ENCODE data around the gene PODNL1. TPM values are rescaled to one million over a fixed set of nuclear protein-coding genes. Genes with fewer than 3 reads are reported as not detected.
"Not testable (repeated sequence)": the region's sequence is repeated elsewhere in the genome, so short reads cannot be mapped to it uniquely, and the experiment has no call there.

Gene PODNL1
- total RNA-seq, 1 donor from 2014 or later: 8.7 TPM

GRCh38 chr19:13972368-13973155, 34.3 kb upstream of the PODNL1 start:
- peaks cover 14% of the 10 kb centered on the region for H3K4me1 Mint-ChIP-seq (ENCODE audit: low read depth)
- H3K36me3 Mint-ChIP-seq (ENCODE audit: low read depth): peaks cover 16% of the 10 kb centered on the region
- no peaks in the 10 kb centered on the region for H3K9me3 Mint-ChIP-seq (ENCODE audit: low read depth)
- no peak for DNase-seq (ENCODE audit: low spot score)
- H3K27me3 Mint-ChIP-seq (ENCODE audit: low read depth): no peaks in the 10 kb centered on the region
- TF ChIP-seq CTCF (IDR thresholded peaks at IDR 0.05): no peak
- H3K27ac Mint-ChIP-seq (ENCODE audit: unreplicated experiment): no peak overlapping the region
- H3K4me3 Mint-ChIP-seq (ENCODE audit: unreplicated experiment): no peak overlapping the region

- DNase-seq (ENCODE audit: low spot score); H3K9me3 Mint-ChIP-seq (ENCODE audit: low read depth); H3K4me3 Mint-ChIP-seq (ENCODE audit: unreplicated experiment); H3K27me3 Mint-ChIP-seq (ENCODE audit: low read depth); H3K27ac Mint-ChIP-seq (ENCODE audit: unreplicated experiment): not testable (repeated sequence)
- H3K36me3 Mint-ChIP-seq (ENCODE audit: low read depth): peaks cover 16% of the 10 kb centered on the region
- H3K4me1 Mint-ChIP-seq (ENCODE audit: low read depth): peaks cover 14% of the 10 kb centered on the region
These were observed 33.7 kb upstream of the PODNL1 start for GRCh38 chr19:13971868-13972267.

- H3K27ac Mint-ChIP-seq (ENCODE audit: unreplicated experiment): no peak overlapping the region
- H3K27me3 Mint-ChIP-seq (ENCODE audit: low read depth): no peaks in the 10 kb centered on the region
- no peak overlapping the region for H3K4me3 Mint-ChIP-seq (ENCODE audit: unreplicated experiment)
- peaks cover under 1% of the 10 kb centered on the region for H3K4me1 Mint-ChIP-seq (ENCODE audit: low read depth)
- DNase-seq (ENCODE audit: low spot score): no peak
- peaks cover 16% of the 10 kb centered on the region for H3K36me3 Mint-ChIP-seq (ENCODE audit: low read depth)
- H3K9me3 Mint-ChIP-seq (ENCODE audit: low read depth): no peaks in the 10 kb centered on the region
- TF ChIP-seq CTCF (IDR thresholded peaks at IDR 0.05): no peak
These were observed 31.7 kb upstream of the PODNL1 start for GRCh38 chr19:13969897-13970296.

GRCh38 chr19:13968999-13969398, 30.8 kb upstream of the PODNL1 start:
- Mint-ChIP-seq H3K27me3 (ENCODE audit: low read depth) (no peaks in the 10 kb centered on the region), H3K4me1 (ENCODE audit: low read depth) (peaks cover 2% of the 10 kb centered on the region), H3K27ac (ENCODE audit: unreplicated experiment) (no peak overlapping the region), H3K9me3 (ENCODE audit: low read depth) (no peaks in the 10 kb centered on the region), H3K36me3 (ENCODE audit: low read depth) (peaks cover 12% of the 10 kb centered on the region), H3K4me3 (ENCODE audit: unreplicated experiment) (no peak overlapping the region)
- TF ChIP-seq CTCF (IDR thresholded peaks at IDR 0.05): no peak
- no peak for DNase-seq (ENCODE audit: low spot score)

- no peak for DNase-seq (ENCODE audit: low spot score)
- Mint-ChIP-seq H3K9me3 (ENCODE audit: low read depth) (no peaks in the 10 kb centered on the region), H3K4me1 (ENCODE audit: low read depth) (peaks cover 2% of the 10 kb centered on the region), H3K36me3 (ENCODE audit: low read depth) (peaks cover 11% of the 10 kb centered on the region), H3K27me3 (ENCODE audit: low read depth) (no peaks in the 10 kb centered on the region), H3K27ac (ENCODE audit: unreplicated experiment) (no peak overlapping the region), H3K4me3 (ENCODE audit: unreplicated experiment) (no peak overlapping the region)
- no peak for TF ChIP-seq CTCF (IDR thresholded peaks at IDR 0.05)
These were observed 30.2 kb upstream of the PODNL1 start for GRCh38 chr19:13968383-13968935.

DNA sequence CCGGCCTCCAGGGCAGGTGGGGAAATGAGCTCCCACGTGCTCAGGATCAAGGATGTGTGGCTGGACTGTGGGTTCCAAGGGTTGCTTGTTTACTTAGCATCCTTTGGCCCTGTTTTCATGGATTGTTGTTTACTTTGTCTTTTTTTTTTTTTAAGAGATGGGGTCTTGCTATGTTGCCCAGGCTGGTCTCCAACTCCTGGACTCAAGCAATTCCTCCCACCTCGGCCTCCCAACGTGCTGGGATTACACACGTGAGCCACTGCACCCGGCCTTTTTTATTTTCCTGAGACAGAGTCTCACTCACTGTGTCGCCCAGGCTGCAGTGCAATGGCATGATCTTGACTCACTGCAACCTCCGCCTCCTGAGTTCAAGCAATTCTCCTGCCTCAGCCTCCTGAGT, 29.0 kb upstream of the PODNL1 start:
- H3K9me3 Mint-ChIP-seq (ENCODE audit: low read depth); DNase-seq (ENCODE audit: low spot score); H3K4me3 Mint-ChIP-seq (ENCODE audit: unreplicated experiment); H3K27me3 Mint-ChIP-seq (ENCODE audit: low read depth); H3K4me1 Mint-ChIP-seq (ENCODE audit: low read depth); H3K27ac Mint-ChIP-seq (ENCODE audit: unreplicated experiment): not testable (repeated sequence)
- H3K36me3 Mint-ChIP-seq (ENCODE audit: low read depth): peaks cover 11% of the 10 kb centered on the region
